KMS-11 (cell line): ENCODE results near the gene SPTBN1.

Experiments used
- H2AFZ ChIP-seq: fragments of 200-600 bp; sonication (generic); 2 replicates; pipeline ENCODE4 v1.6.1; 2016; ENCODE audit warnings: antibody characterized with exemption, mixed run types, low read depth
- H3K27ac ChIP-seq: fragments of 200-600 bp; sonication (generic); 2 replicates; pipeline ENCODE4 v1.6.1; 2016; ENCODE audit warnings: mild to moderate bottlenecking, mixed run types
- H3K27me3 ChIP-seq: fragments of 200-600 bp; sonication (generic); 2 replicates; pipeline ENCODE4 v1.6.1; 2017; ENCODE audit warnings: mild to moderate bottlenecking, low read depth, mixed run types, moderate library complexity; ENCODE audit not compliant: insufficient read depth
- H3K36me3 ChIP-seq: fragments of 200-600 bp; sonication (generic); 2 replicates; pipeline ENCODE4 v1.6.1; 2017; ENCODE audit warnings: mild to moderate bottlenecking, mixed run types; ENCODE audit not compliant: insufficient read depth
- H3K4me1 ChIP-seq: fragments of 200-600 bp; sonication (generic); 2 replicates; pipeline ENCODE4 v1.6.1; 2016; ENCODE audit warnings: mild to moderate bottlenecking, low read depth, mixed run types; ENCODE audit not compliant: poor library complexity, severe bottlenecking
- H3K4me2 ChIP-seq: fragments of 200-600 bp; sonication (generic); 2 replicates; pipeline ENCODE4 v1.7.0; 2016; ENCODE audit warnings: mild to moderate bottlenecking, mixed run types
- H3K4me3 ChIP-seq: fragments of 200-600 bp; sonication (generic); IDR thresholded peaks from 2 replicates; pipeline ENCODE4 v1.6.1; 2017; ENCODE audit warnings: low read depth, low read length, mixed read lengths; ENCODE audit not compliant: insufficient read depth
- H3K79me2 ChIP-seq: fragments of 200-600 bp; sonication (generic); 2 replicates; pipeline ENCODE4 v1.6.1; 2016; ENCODE audit warnings: low read depth, mixed run types; ENCODE audit not compliant: insufficient read depth
- H3K9ac ChIP-seq: fragments of 200-600 bp; sonication (generic); 2 replicates; pipeline ENCODE4 v1.6.1; 2016; ENCODE audit warnings: mild to moderate bottlenecking, mixed run types
- H4K20me1 ChIP-seq: fragments of 200-600 bp; sonication (generic); 2 replicates; pipeline ENCODE4 v1.6.1; 2016; ENCODE audit warnings: mild to moderate bottlenecking, mixed run types; ENCODE audit not compliant: insufficient read depth
- CTCF ChIP-seq: fragments of 200-600 bp; sonication (generic); conservative IDR thresholded peaks from 2 replicates; pipeline ENCODE4 v1.6.1; 2017; ENCODE audit warnings: low read depth, mild to moderate bottlenecking, antibody characterized with exemption, low read length, moderate library complexity, mixed read lengths

SPTBN1 gene

DNA sequence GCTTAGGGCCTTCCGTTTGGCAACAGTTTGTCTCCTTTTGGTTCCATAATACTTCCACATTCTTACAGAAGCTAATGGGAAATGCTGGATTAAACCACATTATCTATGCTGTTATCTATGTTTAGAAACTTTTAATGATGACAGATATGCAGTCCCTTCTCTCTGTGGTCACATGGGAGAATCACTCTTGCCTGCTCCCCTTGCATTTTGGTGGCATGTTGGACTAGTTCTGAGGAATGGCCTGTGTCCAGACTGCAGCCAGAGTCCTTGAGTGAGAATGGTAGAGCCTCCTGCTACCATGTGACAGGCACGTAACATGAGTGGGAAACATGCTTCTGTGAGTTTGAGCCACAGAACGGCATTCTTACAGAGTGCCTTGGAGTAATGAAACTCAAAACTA is 19.2 kb downstream of the SPTBN1 start:
- Histone ChIP-seq H4K20me1 (no peaks in the 10 kb centered on the region), H3K27ac (no peak overlapping the region), H3K27me3 (no peaks in the 10 kb centered on the region), H3K4me2 (no peak overlapping the region), H3K79me2 (no peaks in the 10 kb centered on the region; the same call in 1 of the 2 replicates), H2AFZ (no peak overlapping the region), H3K4me3 (no peak overlapping the region), H3K4me1 (peaks cover 24% of the 10 kb centered on the region), H3K36me3 (no peaks in the 10 kb centered on the region), H3K9ac (no peak overlapping the region)
- TF ChIP-seq CTCF, result no peak

DNA sequence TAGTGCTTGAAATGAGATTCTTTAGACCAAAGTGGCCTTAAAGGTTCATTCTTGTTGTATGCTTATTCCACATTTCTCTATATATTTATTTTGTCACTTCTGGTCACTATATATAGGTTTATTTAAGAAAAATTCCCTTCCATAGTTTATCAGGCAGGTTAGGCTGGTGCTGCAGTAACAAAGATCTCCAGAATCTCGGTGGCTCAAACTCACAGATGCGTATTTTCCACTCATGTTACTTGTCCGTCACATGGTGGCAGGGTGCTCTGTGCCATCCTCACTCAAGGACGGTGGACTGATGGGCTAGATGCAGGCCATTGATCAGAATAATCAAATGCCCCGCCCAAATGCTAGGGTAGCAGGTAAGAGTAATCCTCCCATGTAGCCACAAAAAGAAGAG is 19.8 kb downstream of the SPTBN1 start:
- Histone ChIP-seq H3K27me3 (no peaks in the 10 kb centered on the region), H3K79me2 (no peaks in the 10 kb centered on the region; the same call in 1 of the 2 replicates), H3K9ac (no peak overlapping the region), H3K4me3 (no peak overlapping the region), H3K36me3 (no peaks in the 10 kb centered on the region), H3K4me1 (peaks cover 27% of the 10 kb centered on the region), H4K20me1 (no peaks in the 10 kb centered on the region), H3K27ac (no peak overlapping the region), H2AFZ (no peak overlapping the region), H3K4me2 (no peak overlapping the region)
- no peak for TF ChIP-seq CTCF

GRCh38 chr2:54476852-54477251 is 20.7 kb downstream of the SPTBN1 start:
- peaks cover 19% of the 10 kb centered on the region for H3K4me1 ChIP-seq
- H3K4me2 ChIP-seq, result no peak overlapping the region
- TF ChIP-seq CTCF, result no peak
- no peak overlapping the region for H3K4me3 ChIP-seq
- no peak overlapping the region for H3K27ac ChIP-seq
- H3K9ac ChIP-seq, result no peak overlapping the region
- no peaks in the 10 kb centered on the region for H3K27me3 ChIP-seq
- H3K36me3 ChIP-seq, result no peaks in the 10 kb centered on the region
- H4K20me1 ChIP-seq, result no peaks in the 10 kb centered on the region
- H3K79me2 ChIP-seq, result no peaks in the 10 kb centered on the region; the same call in 1 of the 2 replicates
- no peak overlapping the region for H2AFZ ChIP-seq

- no peak overlapping the region for H3K4me3 ChIP-seq
- H3K4me1 ChIP-seq, result peaks cover 19% of the 10 kb centered on the region
- H3K9ac ChIP-seq, result no peak overlapping the region
- no peak overlapping the region for H3K4me2 ChIP-seq
- H3K27ac ChIP-seq, result no peak overlapping the region
- no peak overlapping the region for H2AFZ ChIP-seq
- H3K27me3 ChIP-seq, result no peaks in the 10 kb centered on the region
- no peaks in the 10 kb centered on the region for H3K36me3 ChIP-seq
- no peaks in the 10 kb centered on the region; the same call in 1 of the 2 replicates for H3K79me2 ChIP-seq
- no peak for TF ChIP-seq CTCF
- no peaks in the 10 kb centered on the region for H4K20me1 ChIP-seq
These were observed 21.8 kb downstream of the SPTBN1 start for GRCh38 chr2:54477896-54478295.
